HG03196 (cell line): ENCODE data around the gene YIF1B.
"Not testable (repeated sequence)": the region's sequence is repeated elsewhere in the genome, so short reads cannot be mapped to it uniquely, and the experiment has no call there.

Experiments
- ATAC-seq: cut with Tn5 transposase; IDR thresholded peaks from one replicate; pipeline ENCODE4 v1.9.1; 2021; ENCODE audit not compliant: unreplicated experiment

Gene YIF1B

DNA sequence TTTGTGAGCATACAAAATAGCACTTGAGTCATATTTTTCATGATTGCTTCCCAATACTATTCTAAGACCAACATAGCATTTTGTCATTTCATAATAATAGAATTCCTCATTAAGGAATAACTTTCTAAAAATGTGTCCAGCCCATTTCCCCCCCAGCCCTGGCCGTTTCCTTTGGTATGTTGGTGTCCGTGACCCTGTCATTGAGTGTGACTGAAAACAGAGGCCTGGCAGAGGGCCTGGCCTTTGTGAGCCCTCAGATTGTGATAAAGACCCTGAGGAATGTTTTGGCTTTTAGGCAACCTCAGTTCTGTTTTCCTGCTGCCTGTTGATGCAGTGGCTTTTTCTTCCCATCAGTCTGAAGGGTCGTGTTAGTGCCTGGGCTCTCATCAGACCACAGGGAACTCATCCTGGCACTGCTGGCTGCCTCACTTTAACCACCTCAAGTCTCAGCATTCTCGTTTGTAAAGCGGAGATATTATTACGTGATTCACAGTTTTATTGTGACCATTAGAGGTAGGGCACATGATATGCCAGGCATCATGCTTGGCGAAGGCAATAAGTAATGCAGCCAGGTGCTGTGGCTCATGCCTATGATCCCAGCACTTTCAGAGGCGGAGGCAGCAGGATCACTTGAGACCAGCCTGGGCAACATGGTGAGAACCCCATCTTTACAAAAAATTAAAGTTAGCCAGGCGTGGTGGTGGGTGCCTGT, 37.6 kb downstream of the YIF1B start:
- ATAC-seq, result no peak

DNA sequence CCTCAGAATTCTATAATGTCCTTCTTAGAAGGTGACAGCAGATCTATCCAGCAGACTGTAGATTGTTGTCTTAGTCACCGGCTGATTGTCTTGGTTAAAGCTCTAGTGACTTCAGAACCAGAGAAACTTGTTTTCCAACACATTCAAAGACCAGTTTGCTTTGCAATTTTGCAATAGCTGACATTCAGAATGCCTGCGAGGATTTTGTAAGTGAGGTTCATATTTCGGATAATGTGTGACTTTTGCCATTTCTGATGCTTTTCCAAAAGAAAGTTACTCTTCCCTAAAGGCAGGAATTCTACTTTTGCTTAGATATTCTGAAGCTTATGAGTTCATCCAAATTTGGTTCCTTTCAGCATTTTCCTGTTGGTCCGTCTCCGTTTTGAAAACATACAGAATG, 38.2 kb downstream of the YIF1B start:
- ATAC-seq, result no peak

DNA sequence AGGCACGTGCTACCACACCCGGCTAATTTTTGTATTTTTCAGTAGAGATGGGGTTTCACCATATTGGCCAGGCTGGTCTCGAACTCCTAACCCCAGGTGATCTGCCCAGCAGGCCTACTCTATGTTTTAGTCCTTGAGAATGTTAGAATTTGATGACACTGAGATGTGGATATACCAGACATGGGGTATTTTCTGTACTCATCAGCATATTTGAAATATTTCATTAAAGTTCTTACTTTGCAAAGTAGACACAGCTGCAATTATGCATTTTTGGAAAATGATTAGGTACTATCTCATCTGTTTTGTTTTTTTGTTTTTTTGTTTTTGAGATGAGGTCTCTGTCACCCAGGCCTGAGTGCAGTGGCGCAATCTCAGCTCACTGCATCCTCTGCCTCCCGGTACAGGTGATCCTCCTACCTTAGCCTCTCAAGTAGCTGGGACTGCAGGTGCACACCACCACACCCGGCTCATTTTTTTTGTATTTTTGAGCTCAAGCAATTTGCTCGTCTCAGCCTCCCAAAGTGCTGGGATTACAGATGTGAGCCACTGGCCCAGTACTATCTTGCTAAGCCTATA, 38.7 kb downstream of the YIF1B start:
- no peak for ATAC-seq

DNA sequence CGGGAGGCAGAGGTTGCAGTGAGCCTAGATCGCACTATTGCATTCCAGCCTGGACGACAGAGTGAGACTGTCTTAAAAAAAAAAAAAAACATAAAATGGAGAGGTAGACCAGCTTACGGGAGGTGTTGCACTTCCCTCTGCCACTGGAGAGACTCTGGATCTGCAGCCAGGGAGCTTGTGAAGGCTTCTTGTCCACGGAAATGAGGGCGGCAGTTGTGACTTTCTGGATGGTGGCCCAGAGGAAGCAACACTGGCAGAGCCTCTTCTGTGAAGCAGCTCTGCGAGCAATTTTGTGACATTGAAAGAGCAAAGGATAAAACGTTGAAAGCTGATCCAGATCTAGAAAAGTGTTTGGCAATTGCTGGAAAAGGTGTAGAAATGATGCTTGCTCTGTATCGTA, 41.0 kb downstream of the YIF1B start:
- no peak for ATAC-seq

DNA sequence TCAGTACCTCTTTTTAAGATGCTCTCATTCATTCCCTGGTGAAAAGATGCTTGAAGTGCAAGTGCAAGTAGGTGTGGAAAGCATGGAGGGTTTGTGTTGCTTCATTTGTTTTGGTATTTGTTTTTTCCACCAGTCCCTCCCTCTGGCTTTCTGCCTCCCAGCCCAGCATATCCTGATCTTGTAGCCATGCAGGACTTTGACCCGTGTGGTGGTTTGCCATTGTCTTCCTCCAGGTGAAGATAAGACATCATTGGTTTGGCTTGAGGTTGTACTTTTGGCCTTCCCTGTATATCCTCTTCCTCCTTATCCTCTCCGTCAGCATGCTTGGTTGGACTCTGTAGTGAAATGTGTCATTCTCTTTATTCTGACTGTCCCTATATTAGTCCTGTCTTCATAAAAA, 42.2 kb downstream of the YIF1B start:
- no peak for ATAC-seq

DNA sequence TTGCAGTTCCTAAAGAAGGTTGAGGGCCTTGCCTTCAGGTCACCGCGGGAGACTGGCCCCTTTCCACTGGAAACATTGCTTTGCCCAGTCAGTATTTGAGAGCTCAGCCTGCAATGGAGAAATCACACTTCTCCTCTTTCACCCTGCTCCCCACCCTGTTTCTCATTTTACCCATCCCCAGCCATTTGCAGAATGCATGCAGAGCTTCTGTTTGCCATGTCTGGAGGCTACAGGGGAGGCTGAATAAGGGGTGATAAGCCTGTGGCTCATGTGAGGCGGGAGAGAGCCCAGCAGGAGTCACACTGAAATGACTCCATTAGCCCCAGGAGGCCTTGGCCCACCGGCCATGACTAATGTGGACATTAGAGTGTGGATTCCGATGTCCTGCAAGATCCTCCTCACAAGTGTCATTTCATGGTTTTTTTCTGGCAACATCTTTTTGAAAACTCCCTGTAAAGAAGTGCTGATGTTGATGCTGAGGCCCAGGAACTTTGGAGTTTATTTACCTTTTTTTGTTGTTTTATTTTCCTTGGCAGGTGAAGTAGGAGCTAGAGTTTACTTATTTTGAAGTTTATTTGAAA, 45.1 kb downstream of the YIF1B start:
- no peak for ATAC-seq

DNA sequence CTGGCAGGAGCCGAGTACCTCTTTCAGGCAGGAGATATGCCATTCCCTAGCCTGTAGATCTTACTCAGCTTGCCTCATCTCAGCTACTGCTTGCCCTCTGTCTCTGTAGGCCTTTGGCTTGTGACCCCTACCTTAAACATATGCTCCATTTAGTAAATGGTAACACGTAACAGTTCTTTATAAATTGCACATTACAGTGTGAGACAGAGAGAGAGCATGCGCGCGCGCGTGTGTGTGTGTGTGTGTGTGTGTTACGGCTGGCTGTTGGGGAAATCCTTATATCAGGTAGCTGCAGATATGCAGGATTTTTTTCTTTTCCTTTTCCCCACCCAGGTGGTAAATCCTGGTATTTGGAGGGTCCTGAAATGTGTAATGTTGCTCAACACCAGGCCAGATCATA, 47.2 kb downstream of the YIF1B start:
- no peak for ATAC-seq

DNA sequence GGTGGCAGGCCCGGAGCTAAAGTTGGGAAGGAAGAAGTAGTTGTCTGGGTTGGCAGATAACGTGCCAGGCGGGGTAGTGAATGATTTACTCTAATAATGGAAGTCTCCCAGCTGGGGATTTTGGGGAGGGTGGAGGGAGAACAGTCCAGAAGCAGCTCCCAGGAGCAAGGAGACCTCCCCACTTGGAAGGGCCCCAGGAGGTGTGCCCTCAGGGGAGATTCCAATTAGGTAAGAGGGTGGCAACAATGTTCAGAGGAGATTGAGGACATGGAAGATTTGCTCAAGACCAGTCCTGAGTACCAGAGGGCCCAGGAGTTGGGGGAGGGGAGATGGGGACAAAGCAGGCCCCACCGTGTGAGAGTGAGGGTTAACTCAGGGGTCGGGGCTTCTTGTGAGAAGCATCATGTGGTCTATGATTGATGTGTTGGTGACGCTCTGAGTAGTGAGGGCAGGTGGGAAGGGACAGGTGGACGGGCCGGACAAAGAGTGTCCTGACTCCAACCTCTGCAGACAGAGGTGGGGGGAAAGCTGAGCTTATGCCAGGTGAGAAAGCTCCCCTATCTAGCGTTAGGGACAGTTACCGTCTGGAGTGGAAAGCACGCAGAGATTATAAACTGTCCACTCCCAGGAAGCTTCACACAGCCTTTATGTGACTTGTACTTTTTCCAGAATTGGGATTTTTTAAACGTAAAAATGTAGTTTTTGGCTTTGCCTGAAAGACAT, 47.8 kb downstream of the YIF1B start:
- no peak for ATAC-seq

DNA sequence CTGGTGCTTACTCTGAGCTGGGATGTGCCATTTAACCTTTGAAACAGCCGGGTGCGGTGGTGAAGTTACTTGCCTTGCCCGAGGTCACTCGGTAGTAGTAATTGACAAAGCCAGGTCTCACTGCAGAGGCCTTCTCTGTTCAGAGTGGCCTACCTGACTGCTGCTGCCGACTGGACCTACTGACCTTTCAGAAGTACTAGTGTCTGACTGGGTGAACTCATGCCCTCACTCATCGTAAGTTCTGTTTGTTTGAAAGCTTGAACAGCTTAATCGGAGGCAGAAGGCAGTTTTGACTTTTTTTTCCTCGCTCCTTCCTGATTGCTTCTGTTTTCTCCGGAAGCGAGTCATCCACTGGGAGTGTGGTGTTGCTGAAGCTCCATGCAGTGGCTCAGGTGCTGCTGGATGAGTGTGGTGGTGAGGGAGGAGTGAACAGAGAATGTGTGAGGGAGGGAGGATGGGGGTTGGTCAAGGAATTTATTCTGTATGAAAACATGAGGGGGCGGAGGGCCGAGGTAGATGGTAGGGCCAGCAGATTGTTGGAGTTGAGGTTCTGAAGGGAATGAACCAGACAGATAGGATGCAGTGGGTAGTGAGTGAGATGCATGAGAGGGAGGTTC, 48.7 kb downstream of the YIF1B start:
- no peak for ATAC-seq

DNA sequence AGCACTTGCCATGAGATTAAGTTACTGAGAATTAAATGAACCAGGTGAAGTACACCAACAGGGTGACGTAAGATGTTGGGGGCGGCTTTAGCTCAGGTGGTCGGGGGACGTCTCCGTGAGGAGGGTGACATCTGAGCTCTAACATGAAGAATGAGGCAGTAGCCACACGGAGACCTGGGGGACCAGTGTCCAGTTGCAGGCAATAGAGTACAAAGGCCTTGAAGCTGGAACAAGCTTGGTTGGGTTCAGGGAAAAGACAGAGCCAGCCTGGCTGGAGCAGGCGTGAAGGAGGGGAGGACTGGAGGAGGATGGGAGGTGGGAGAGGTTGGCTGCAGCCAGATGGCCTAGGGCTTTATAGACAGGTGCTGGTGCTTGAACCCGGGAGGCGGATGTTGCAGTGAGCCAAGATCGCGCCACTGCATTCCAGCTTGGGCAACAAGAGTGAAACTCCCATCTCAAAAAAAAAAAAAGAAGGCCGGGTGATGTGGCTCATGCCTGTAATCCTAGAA, 49.8 kb downstream of the YIF1B start:
- no peak for ATAC-seq

DNA sequence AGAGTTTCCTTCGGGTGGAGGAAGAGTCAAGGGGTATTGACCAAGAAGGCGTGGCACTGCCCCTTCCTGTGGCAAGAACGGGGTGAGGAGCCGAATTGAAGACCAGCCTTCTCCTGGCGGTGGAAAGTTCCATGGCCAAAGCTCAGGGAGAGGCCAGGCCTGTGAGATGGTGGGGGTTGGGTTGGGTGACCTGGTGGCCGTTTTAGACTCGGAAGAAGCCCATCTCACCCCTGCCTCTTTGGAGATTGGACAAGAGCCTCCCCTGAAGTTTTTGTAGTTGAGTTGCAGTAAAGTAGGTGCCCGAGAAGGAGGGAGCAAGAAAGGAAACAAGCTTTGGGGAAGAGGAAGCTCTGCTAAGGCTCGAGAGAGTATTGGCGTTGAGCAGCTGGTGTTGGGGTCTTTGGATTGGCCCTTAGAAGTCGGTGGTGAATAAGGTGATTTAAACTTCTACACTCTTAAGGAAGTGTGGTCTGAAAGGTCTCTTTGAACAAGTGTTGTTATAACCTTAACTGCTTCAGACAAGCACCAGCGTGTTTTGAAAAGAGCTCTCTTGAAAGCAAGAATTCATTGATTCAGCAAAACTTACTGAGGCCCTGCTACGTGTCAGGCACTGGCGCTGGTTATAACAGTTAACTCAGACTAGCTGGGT, 50.4 kb downstream of the YIF1B start:
- ATAC-seq, result no peak

DNA sequence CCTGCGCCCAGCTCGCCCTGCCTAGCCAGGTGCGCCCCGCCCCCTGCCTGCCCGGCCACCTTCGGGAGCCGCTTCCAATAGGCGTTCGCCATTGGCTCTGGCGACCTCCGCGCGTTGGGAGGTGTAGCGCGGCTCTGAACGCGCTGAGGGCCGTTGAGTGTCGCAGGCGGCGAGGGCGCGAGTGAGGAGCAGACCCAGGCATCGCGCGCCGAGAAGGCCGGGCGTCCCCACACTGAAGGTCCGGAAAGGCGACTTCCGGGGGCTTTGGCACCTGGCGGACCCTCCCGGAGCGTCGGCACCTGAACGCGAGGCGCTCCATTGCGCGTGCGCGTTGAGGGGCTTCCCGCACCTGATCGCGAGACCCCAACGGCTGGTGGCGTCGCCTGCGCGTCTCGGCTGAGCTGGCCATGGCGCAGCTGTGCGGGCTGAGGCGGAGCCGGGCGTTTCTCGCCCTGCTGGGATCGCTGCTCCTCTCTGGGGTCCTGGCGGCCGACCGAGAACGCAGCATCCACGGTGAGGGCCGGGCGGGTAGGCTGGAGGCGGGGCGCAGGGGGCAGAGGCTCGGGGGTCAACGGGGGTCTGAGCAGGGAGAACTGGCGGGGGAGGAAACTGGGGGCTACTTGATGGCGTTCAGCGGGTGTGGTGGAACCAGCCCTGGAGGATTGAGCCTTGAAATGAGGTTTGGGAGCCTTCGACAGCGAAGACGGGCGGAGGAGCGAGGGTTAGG, 51.1 kb downstream of the YIF1B start, which contains the start of gene SPINT2:
TSS of gene SPINT2 (plus strand) at position 88 of the 727 bp plus-strand sequence. CDS start at position 408, 320 bp downstream.
- ATAC-seq, result peak; percentile 32

DNA sequence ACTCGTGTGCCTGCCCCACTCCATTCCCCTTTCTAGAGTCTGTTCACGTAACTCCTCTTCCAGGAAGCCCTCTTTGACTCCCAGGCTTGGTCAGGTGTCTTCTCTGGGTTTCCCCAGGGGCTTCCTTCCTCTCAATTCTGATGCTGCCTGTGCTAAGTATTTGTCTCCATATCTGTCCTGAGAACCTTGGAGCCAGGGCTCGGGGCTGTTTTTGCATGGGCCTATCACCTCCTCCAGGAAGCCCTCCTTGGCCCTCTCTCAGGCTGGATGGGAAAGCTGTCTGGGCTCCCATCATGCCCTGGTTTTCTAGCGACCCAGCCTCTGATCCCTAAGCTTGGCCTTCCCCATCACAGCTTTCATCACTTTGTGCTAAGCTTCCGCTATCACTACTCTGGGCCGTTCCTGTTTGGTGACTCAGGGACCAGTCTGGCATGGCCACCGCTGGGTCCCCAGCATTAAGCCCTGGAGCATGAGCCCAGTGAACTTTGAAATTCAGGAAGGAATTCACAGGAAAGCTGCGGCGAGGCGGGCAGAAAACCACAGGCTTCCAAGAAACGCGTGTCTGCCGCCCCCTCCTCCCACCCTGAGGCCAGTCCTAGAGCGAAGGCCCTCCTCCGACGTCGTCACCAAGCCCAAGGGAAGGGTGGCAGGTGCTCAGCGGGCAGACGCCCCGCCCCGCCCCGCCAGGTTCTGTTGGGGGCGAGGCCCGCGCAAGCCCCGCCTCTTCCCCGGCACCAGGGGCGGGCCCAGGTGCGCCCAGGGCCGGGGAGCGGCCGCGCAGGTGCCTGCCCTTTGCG, 51.9 kb downstream of the YIF1B start:
- peak; percentile 54 for ATAC-seq

DNA sequence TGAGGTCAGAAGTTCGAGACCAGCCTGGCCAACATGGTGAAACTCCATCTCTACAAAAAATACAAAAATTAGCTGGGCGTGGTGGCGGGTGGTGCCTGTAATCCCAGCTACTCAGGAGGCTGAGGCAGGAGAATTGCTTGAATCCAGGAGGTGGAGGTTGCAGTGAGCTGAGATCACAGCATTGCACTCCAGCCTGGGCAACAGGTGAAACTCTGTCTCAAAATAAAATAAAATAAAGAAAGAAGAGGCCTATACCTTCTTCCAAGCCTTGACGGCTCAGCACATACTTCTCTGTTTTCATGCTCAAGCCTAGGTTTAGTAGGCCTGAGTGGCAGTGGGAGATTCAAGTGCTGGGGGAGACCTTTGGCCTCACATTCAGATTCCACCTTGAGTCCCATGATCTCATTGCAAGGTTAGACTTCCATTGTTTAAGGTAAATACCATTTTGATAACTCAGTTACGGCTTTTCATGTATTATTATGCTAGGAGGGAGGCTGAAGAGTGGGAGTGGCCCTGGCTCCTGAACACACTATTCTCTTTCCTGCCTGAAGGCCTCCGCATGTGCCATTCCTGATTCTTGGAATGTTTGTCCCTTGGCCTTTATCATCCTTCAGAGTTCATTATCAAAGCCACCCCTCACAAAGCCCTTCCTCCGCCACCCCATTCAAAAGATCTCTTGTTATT, 53.0 kb downstream of the YIF1B start:
- no peak for ATAC-seq

DNA sequence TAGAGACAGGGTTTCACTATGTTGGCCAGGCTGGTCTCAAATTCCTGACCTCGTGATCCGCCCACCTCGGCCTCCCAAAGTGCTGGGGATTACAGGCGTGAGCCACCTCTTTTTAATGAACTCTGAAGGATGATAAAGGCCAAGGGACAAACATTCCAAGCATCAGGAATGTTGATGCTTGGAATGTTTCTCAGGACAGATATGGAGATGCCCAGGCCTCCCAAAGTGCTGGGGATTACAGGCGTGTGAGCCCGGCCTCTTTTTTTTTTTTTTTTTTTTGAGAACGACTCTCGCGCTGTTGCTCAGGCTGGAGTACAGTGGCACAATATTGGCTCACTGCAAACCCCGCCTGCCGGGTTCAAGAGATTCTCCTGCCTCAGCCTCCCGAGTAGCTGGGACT, 53.8 kb downstream of the YIF1B start:
- not testable (repeated sequence) for ATAC-seq

DNA sequence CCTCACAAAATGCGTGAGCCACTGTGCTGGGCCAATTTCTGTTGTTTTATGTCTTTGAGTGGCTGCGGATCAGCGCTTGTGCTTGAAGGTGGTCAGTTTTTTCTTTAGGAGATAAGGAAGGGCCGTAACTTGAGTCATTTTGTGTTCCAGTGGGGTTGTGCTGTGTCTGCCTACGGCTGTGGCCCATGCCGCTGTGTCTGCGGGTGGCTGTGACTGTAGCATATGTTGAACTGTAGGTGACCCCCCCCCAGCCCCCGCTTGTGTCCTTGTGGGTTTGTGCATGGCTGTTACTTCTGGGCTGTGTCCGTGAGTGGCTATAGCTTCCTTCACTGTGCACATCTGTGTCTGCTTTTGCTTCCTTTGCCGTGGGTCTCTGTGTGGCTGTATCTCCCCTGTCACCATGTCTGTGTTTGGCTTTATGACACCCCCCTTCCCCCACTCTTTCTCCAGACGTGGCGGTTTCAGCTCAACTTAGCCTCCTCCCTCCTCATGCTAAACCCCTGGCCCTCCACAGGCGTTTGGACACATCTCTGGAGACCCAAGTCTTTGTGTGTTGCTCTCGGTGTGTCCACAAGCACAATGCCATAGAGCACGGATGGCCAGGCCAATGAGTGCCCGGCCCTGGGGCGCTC, 60.2 kb downstream of the YIF1B start:
- ATAC-seq, result no peak

DNA sequence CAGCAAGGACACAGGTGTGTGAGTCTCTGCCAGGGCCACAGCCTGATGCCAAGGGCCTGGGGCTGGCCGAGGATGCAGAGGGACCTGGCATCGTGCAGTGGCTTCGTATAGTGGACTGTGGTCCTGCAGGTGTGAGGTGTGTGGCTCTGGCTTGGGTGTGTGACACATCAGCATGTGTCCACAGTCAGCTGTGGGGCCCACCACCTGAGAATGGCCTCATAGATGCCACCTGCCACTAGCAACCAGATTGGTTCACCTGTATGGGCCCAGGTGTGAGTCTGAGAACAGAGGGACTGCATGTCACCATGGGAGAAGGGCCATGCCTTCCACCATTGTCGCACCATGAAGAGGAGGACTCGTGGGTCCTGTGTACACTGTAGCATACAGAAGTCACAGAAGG, 62.0 kb downstream of the YIF1B start:
- ATAC-seq, result no peak
